ENCODE measurements around the gene DBNL. TPM values are rescaled to one million over a fixed set of nuclear protein-coding genes. Genes with fewer than 3 reads are reported as not detected.

DBNL gene
- total RNA-seq, 4 donors from 2014 or later, result 92.2 to 132 (median 124) TPM

- WGBS, 2 donors (ENCODE audit: low coverage in 1 of 2), result 90% methylated on average over 19 to 23 of the region's 30 CpGs
- TF ChIP-seq POLR2A (IDR thresholded peaks at IDR 0.05) (no peak), EP300 (IDR thresholded peaks at IDR 0.05) (no peak), CTCF (IDR thresholded peaks at IDR 0.05) (no peak), POLR2AphosphoS5 (IDR thresholded peaks at IDR 0.05) (no peak)
- Histone ChIP-seq H3K4me3 (no peak overlapping the region), H3K9me3 (no peaks in the 10 kb centered on the region), H3K27ac (no peak overlapping the region), H3K36me3 (peaks cover 0 to 95% of the 10 kb centered on the region in 2 donors), H3K27me3 (no peaks in the 10 kb centered on the region), H3K4me1 (peaks cover 0 to 9% (median 0%) of the 10 kb centered on the region in 3 donors)
- no peak for ATAC-seq
Observed at GRCh38 chr7:44057849-44058758, 13.6 kb downstream of the DBNL start.

GRCh38 chr7:44058759-44059218 is 14.3 kb downstream of the DBNL start:
- Histone ChIP-seq H3K4me1 (peaks cover 0 to 16% (median 0%) of the 10 kb centered on the region in 3 donors), H3K9me3 (no peaks in the 10 kb centered on the region), H3K4me3 (no peak overlapping the region), H3K27ac (no peak overlapping the region), H3K36me3 (peaks cover 0 to 88% of the 10 kb centered on the region in 2 donors), H3K27me3 (no peaks in the 10 kb centered on the region)
- TF ChIP-seq EP300 (IDR thresholded peaks at IDR 0.05) (no peak), POLR2AphosphoS5 (IDR thresholded peaks at IDR 0.05) (no peak), POLR2A (IDR thresholded peaks at IDR 0.05) (no peak), CTCF (IDR thresholded peaks at IDR 0.05) (no peak)
- ATAC-seq, result no peak
- WGBS, 2 donors (ENCODE audit: low coverage in 1 of 2), result 90% methylated on average over 2 of the region's 7 CpGs; no CpG with 5 or more reads in 1 of the 2 donors

GRCh38 chr7:44059219-44060090 is 15.0 kb downstream of the DBNL start:
- H3K4me1 ChIP-seq, result peaks cover 0 to 22% (median 2%) of the 10 kb centered on the region in 3 donors
- TF ChIP-seq POLR2AphosphoS5 (IDR thresholded peaks at IDR 0.05) (no peak), POLR2A (IDR thresholded peaks at IDR 0.05) (no peak), CTCF (IDR thresholded peaks at IDR 0.05) (no peak), EP300 (IDR thresholded peaks at IDR 0.05) (no peak)
- H3K27me3 ChIP-seq, result no peaks in the 10 kb centered on the region
- no peak overlapping the region for H3K27ac ChIP-seq
- H3K4me3 ChIP-seq, result no peak overlapping the region
- ATAC-seq, result no peak
- no CpG with 5 or more reads among the region's 14 CpGs for WGBS, 2 donors (ENCODE audit: low coverage in 1 of 2)
- peaks cover 0 to 81% of the 10 kb centered on the region in 2 donors for H3K36me3 ChIP-seq
- H3K9me3 ChIP-seq, result no peaks in the 10 kb centered on the region

GRCh38 chr7:44060091-44060947 is 15.8 kb downstream of the DBNL start:
- Histone ChIP-seq H3K9me3 (no peaks in the 10 kb centered on the region), H3K4me3 (no peak overlapping the region), H3K27ac (no peak overlapping the region), H3K36me3 (peaks cover 0 to 72% of the 10 kb centered on the region in 2 donors), H3K4me1 (peaks cover 0 to 31% (median 10%) of the 10 kb centered on the region in 3 donors), H3K27me3 (no peaks in the 10 kb centered on the region)
- 96% methylated on average over 3 of the region's 21 CpGs; no CpG with 5 or more reads in 1 of the 2 donors for WGBS, 2 donors (ENCODE audit: low coverage in 1 of 2)
- ATAC-seq, result no peak
- no peak for TF ChIP-seq POLR2AphosphoS5 (IDR thresholded peaks at IDR 0.05)
- no peak for TF ChIP-seq CTCF (IDR thresholded peaks at IDR 0.05)
- no peak for TF ChIP-seq EP300 (IDR thresholded peaks at IDR 0.05)
- TF ChIP-seq POLR2A (IDR thresholded peaks at IDR 0.05), result no peak
